PC-9 (cell line): ENCODE measurements around the gene CTIF.

Experiments used
- CTCF ChIP-seq: fragments of 200-600 bp; sonication (generic); conservative IDR thresholded peaks from 2 replicates; pipeline ENCODE4 v1.6.1; 2017; ENCODE audit warnings: mixed run types, antibody characterized with exemption, mild to moderate bottlenecking, moderate library complexity
- EZH2 ChIP-seq: fragments of 200-600 bp; sonication (generic); IDR thresholded peaks from 2 replicates; pipeline ENCODE4 v1.8.0; 2017; ENCODE audit warnings: antibody characterized with exemption, low read depth

- no peak for TF ChIP-seq CTCF
- no peak for TF ChIP-seq EZH2
Observed at GRCh38 chr18:48600046-48600445, 61.2 kb downstream of the CTIF start.
